HG03066 (cell line): ENCODE results near the gene DAB1.
"Not testable (repeated sequence)": the region's sequence is repeated elsewhere in the genome, so short reads cannot be mapped to it uniquely, and the experiment has no call there.

Experiments
- ATAC-seq: cut with Tn5 transposase; IDR thresholded peaks from one replicate; pipeline ENCODE4 v1.9.1; 2021; ENCODE audit warnings: low read depth; ENCODE audit not compliant: unreplicated experiment

The DAB1 gene

DNA sequence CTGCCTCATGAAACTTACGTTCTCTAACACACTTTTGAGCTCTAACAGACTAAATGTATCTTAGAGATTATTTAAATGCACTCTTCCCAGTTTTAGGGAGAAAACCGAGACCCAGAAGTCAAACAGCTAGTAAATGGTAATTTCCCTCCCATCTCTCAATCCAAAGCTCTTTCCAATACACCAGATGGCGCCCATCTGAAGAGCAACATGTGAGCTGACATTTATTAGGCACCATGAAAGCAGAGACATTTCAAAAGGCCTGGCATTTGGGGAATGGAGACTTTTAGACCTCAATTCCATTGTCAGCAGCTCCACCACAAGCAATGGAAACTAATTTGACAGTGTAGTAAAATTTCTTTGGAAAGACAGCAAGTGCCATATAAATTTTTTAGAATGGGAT is 191.4 kb downstream of the DAB1 start:
- no peak for ATAC-seq

DNA sequence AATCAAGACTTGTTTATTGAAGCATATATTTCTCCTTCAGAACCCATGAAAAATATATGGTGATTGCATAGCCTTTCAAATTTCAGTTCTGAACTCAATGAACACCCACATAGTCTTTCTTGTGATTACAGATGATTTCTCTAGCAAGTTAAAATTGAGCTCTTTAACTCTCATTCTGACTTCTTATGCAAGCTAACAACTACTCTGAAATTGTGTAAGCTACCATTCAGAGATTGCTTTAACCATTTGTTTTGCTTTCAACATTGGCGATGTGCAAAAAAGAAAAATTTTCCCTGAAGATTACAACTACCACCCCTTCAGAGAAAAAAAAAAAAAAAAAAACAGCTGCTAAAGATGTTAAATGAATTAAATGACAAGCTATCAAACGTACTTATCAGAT is 193.9 kb downstream of the DAB1 start:
- no peak for ATAC-seq

DNA sequence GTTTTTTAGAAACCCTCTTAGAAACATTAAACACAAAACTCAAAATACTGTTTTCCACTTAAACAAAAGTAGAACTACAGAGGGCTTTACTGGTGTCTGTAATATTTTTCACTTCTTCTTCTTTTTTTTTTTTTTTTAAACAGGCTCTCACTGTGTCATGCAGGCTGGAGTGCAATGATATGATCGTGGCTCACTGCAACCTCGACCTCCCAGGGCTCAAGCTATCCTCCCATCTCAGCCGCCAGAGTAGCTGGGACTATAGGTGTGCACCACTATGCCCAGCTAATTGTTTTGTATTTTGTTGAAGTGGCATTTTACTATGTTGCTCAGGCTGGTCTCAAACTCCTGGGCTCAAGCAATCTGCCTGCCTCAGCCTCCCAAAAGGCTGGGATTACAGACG is 194.8 kb downstream of the DAB1 start:
- ATAC-seq: no peak

DNA sequence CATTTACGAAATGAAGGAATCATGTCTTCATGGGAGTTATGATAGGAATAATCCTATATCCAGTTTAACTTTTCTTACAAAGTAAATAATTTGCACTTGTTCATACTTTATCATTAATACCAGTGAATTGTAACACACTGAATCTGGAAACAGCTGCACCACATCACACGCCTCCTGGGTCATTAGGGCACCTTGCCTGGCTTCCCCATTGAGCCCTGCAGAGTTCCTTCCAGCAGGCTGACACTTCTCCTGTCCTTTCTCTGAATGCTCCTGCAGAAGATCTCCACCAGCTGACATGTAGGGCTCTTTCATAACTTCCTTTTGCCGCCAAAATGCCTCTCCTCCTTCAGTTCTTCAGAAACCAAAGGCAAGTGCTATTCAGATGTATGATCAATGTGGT is 201.1 kb downstream of the DAB1 start:
- no peak for ATAC-seq

GRCh38 chr1:57222307-57222706 is 201.6 kb downstream of the DAB1 start:
- no peak for ATAC-seq

- ATAC-seq: not testable (repeated sequence)
These were observed 203.0 kb downstream of the DAB1 start for GRCh38 chr1:57220905-57221304.

GRCh38 chr1:57218487-57219079 is 205.3 kb downstream of the DAB1 start:
- no peak for ATAC-seq

GRCh38 chr1:57217905-57218304 is 206.0 kb downstream of the DAB1 start:
- ATAC-seq: no peak

GRCh38 chr1:57214951-57215575 is 208.8 kb downstream of the DAB1 start:
- ATAC-seq: no peak

DNA sequence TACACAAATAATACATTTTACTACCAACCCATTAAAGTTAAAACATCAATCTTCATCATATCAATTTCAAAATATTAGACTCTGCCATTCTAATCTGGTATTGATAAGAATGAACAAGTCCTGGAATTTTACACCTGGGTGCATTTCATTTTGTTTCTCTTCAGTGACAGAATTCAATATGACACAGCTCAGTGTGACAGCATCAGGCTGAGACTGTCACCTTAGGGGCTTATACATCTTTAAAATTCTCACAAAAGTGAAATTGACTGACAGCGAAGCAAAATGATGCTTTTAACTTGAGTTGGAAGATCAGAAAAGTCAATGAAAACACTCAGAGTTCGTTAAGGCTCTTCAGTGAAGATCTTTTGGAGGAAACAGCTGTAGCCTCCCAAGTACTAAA is 213.0 kb downstream of the DAB1 start:
- no peak for ATAC-seq

GRCh38 chr1:57209495-57209894 is 214.4 kb downstream of the DAB1 start:
- no peak for ATAC-seq

- no peak for ATAC-seq
These were observed 215.0 kb downstream of the DAB1 start for GRCh38 chr1:57208741-57209302.

- no peak for ATAC-seq
These were observed 217.8 kb downstream of the DAB1 start for GRCh38 chr1:57206038-57206437.

DNA sequence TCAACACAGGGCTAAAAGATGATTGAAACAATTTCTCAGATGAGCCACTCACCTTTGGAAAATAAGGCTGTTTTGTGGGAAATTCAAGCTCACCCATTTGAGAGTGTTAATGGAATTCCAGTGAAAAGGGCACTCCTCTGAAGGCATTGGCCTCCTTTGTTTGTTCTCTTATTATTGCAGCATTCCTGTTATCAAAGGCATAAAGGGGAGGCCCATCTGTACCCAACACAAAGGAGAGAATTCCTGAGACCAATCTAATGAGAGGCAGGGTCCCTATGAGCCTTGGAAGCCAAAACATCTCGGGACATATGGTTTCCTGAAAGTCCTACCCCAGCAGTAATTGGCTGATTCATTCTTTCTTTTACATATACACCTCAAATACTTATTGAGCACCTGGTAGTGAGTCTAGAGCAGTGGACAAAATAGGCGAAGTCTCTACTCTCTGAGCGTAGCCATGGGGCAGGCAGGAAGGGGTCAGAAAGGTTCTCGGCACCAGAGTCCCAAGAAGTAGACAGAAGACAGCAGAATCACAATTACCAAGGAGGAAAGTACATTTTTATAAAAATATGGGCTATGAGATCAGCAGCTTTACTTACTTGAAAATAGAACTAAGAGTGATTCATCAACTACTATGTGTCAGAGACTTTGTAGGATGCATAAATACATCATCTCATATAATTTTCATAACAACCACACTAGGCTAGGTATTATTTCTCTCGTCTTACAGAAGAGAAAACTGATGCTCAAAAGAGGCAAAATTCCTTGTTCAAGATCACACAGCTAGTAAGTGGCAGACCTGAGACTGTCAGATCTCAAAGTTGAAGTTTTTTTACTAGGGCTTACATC is 218.7 kb downstream of the DAB1 start:
- no peak for ATAC-seq

DNA sequence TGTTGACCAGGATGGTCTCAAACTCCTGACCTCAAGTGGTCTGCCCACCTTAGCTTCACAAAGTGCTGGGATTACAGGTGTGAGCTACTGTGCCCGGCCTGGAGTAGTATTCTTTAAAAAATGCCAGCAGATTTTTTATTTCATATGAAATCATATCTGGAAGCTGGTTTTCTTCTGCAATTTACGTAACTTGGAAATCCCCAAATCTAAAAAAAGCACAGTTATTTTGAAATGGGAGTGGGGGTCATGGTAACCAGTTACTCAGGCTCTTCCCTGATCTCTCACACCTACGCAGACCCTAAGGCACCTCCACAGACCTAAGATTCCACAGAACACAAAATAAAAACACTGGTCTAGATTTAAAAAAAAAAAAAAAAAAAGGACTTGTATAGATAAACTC is 219.8 kb downstream of the DAB1 start:
- no peak for ATAC-seq

GRCh38 chr1:57202241-57202640 is 221.6 kb downstream of the DAB1 start:
- ATAC-seq: no peak

DNA sequence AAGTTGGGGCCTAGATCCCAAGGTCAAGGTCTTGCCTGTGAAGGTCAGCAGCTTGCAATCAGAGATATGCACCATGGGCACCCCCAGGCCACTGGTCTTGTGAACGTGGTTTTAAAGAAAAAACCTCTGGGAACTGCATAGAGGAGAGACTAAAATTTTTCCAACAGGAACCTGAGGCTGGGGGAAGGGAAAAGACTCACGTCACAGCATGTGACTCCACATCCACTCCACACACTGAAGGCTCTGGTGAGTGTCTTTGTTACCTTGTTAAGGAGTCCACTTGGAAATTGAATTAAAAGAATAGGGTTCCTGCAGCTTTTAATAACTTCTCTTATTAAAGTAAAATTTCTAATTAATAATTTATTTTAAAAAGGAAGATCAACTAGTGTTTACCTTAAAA is 224.9 kb downstream of the DAB1 start:
- ATAC-seq: no peak

DNA sequence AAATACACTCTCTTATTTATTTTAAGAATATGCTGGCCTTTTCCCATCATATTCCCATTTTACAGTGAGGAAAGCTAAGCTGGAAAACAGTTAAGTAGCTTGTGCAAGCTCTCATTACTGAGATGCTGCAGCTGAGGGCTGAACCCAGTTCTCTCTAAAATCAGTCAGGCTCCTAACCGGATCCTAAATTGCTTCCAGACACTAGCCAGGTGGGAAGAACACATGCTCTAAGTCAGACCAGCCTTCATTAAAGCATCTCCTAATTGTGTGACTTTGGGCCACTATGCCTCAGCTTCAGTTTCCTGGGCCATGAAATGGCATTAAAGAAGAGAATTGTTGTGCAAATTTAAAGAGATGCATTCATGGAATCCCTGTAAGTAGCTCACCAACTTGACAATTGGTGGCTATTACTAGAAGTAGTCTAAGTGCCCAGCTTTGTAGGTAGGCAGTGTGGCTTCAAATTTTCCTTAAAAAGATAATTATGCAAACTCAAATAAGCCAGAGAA is 228.4 kb downstream of the DAB1 start:
- ATAC-seq: no peak

DNA sequence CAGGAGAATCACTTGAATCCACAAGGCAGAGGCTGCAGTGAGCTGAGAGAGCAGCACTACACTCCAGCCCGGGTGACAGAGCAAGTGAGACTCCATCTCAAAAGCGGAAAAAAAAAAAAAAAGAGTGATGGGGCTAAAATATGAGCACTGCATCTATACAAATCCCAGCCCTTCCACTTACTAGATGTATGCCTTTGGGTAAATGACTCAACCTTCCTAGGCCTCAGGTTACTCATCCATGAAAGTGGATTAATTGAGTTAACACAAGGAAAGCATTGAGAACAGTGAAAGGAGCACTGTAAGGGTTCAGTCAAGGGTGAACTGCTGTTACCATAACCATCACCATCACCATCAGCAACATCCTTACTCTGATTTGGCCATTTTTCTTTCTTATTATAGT is 231.6 kb downstream of the DAB1 start:
- no peak for ATAC-seq

DNA sequence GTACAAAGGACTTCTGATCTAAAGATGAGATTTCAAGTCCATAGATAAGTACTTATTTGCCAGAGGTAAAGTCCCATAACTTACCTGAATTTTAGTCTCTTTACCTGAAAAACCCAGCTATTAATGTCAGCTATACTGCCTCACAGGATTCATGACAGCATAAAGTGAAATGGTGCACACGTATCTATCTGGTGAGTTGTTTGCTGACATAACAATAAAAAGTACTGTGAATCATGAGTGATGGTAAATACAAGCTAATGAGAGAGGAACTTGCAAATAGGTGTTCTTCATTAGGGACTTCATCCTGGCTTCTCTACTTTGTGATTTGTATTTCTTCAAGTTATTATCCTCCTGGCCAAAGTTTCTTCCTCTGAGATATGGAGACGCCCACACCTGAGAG is 233.0 kb downstream of the DAB1 start:
- no peak for ATAC-seq

GRCh38 chr1:57188168-57188567 is 235.7 kb downstream of the DAB1 start:
- ATAC-seq: no peak
